Measurements from ENCODE around the gene CEP295NL.
"Not testable (repeated sequence)": the region's sequence is repeated elsewhere in the genome, so short reads cannot be mapped to it uniquely, and the experiment has no call there.

The CEP295NL gene

GRCh38 chr17:78903101-78903779 is at the start of gene CEP295NL:
Gene CEP295NL, minus strand, starts transcription at chr17:78903201. Its CDS starts 1,373 bp downstream, at chr17:78901828.
- no peak for DNase-seq

- DNase-seq = no peak
Measured at GRCh38 chr17:78952706-78953105, 49.7 kb upstream of the CEP295NL start.

DNA sequence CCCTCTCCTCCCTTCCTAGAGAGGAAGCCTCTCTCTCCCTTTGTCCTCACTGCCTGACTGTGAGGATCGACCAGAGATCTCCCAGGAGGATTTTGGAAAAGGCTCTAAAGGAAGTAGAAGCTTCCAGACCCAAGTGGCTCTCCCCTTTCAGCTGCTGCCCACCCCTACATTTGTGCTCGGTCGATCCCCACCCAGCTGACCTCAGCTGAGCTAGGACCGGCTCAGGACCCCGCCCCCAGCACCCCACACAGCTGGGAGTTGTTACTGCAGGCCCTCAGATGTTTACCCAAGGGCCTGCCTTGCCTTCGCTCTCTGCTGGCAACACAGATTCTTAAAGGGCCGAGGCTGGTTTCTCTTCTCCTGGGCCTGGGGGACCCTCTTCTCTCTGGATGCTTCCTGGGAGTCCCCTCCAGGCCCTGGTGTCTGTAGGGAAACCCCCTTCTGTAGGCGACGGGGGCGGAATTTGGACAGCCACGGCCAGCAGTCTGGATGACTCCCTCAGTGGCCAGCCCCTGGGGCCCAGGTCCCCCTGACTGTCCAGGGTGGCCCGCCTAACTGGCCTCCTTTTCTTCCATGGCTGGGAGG is 49.1 kb upstream of the CEP295NL start:
- no peak for DNase-seq

- no peak for DNase-seq
Measured at GRCh38 chr17:78950870-78951269, 47.9 kb upstream of the CEP295NL start.

GRCh38 chr17:78947235-78948149 is 44.5 kb upstream of the CEP295NL start:
- no peak for DNase-seq

- no peak for DNase-seq
Measured at GRCh38 chr17:78946631-78947030, 43.6 kb upstream of the CEP295NL start.

DNA sequence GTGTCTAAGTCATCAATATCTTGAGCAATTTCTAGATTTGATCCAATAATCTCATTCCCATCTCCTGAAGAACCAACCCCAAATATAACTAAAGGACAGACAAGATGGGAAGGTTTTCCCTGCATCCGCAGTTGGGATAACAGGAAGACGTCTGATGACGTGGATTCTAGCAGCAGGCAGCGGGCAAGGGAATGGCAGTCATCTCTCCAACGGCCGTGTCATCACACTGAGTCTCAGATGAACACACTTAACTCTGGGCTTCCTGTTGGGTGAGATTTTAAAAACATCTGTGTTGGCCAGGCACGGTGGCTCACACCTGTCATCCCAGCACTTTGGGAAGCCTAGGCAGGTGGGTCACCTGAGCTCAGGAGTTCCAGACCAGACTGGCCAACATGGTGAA is 43.1 kb upstream of the CEP295NL start:
- no peak for DNase-seq

DNA sequence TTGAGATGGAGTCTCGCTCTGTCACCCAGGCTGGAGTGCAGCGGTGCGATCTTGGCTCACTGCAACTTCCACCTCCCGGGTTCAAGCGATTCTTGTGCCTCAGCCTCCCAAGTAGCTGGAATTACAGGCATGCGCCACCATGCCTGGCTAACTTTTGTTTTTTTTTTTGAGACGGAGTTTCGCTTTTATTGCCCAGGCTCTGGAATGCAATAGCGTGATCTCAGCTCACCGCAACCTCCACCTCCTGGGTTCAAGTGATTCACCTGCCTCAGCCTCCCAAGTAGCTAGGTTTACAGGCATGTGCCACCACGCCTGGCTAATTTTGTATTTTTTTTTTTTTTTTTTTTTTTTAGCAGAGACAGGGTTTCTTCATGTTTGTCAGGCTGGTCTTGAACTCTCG is 42.5 kb upstream of the CEP295NL start:
- not testable (repeated sequence) for DNase-seq

- DNase-seq = no peak
Measured at GRCh38 chr17:78944956-78945355, 42.0 kb upstream of the CEP295NL start.

GRCh38 chr17:78944026-78944425 is 41.0 kb upstream of the CEP295NL start:
- no peak for DNase-seq

GRCh38 chr17:78940708-78941107 is 37.7 kb upstream of the CEP295NL start:
- DNase-seq = no peak

- no peak for DNase-seq
Measured at GRCh38 chr17:78940258-78940657, 37.3 kb upstream of the CEP295NL start.

DNA sequence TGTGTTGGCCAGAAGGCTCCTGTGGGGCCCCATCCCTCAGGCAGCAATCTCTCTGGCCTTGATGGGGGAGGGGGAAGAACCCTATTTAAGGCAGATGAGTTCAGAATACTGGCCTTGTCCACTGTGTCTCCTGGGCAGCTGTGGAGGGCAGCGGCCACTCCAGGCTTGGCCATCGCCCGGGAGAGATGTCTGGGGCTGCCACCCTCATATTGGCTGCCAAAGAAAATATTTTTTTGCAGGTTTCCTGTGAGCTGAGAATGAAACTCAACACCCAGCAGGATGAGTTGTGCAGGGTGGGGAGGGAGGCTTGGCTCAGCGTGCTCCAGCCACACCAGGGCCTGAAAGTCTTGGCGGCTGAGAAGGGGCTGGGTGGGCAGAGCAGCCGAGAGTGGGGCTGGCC is 36.6 kb upstream of the CEP295NL start:
- no peak for DNase-seq

GRCh38 chr17:78937561-78937960 is 34.6 kb upstream of the CEP295NL start:
- DNase-seq = no peak

DNA sequence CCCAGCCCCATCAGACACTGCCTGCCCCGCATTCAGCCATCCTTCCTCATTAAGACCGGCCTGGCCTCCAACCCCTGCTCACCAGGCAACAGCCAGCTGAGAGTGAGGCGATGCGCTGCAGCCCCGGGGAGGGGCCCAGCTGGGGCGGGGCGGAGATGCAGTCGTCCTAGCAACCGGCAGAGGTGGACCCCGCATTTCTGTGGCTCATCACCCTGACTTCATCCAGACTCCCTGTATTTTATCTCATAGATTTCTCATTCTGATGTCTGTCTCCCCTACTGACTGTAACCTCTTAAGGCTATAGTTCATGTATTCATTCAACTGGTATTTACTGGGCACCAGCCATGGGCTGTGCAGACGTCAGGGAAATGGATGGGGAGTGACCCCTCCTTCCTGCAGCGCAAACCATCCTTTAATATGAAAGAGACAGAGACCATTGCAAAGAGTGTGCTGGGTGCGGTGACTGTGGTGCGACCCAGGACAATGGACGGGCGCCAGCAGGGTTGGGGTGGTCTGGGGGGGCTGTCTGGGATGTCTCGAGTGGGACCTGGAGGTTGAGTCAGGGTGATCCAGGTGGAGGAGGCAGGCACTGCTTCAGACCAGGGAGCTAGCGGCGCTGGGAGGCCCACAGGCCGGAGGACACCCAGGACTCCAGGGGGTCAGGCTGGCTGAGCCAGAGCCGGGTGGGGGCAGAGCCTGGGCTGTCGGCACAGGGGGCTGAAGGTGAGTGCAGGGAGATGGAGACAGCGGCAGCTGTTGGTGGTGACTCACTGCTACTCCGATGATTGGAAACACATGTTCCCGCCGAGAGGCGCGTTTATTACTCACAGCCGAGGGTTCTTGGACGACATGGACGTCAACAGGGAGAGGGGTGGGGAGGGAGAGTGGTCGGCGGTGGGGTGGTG is 32.7 kb upstream of the CEP295NL start:
- DNase-seq = no peak

- no peak for DNase-seq
Measured at GRCh38 chr17:78934681-78935418, 31.8 kb upstream of the CEP295NL start.

GRCh38 chr17:78933959-78934568 is 31.1 kb upstream of the CEP295NL start:
- peak; percentile 77 to 85 (median 82) for DNase-seq

DNA sequence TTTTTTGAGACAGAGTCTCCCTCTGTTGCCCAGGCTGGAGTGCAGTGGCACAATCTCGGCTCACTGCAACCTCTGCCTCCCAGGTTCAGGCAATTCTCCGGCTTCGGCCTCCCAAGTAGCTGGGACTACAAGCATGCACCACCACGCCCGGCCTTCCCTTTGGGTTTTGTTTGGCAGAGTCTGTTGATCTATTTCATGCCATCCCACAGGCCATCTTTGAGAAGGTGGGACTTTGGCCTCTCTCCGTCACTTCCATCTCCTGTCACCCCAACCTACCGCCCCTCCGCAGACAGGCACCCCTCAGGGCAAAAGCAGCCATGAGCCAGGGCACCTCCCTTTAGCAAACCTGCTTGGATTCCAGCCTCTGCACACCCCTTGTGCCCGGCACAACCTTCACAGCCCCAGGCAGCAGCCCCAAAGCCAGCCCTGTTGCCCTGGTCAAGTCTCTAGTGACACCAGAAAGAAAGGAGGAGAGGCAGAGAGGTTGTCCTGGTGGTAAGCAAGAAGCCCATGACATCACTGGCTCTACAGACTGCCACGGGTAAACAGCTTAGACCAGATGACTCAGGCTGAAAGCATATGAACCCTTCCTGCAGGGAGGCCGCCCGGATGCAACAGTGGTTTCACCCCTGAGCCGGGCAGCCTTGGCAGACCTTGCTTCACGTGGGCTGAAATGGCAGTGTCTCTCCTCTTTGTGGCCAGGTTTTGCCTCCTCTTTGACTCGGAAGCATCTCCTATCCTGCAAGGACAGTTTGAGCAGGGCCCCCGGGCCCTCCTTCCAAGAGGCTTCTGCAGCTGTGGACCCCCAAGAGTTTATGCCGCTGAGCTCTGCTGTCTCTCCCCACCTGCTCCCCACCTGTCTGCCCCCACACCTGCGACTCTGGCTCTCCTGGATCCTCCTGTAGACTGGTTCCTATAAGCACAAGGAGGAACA is 30.3 kb upstream of the CEP295NL start:
- DNase-seq = peak; percentile 77 to 82 (median 77)

GRCh38 chr17:78929908-78930775 is 27.1 kb upstream of the CEP295NL start:
- no peak for DNase-seq
